ENCODE measurements around the gene RASA3. TPM values are rescaled to one million over a fixed set of nuclear protein-coding genes. Genes with fewer than 3 reads are reported as not detected.

The RASA3 gene
- total RNA-seq, 2 experiments from 2014 or later = 3.6 to 17.9 TPM

GRCh38 chr13:114000151-114001040, 132.0 kb downstream of the RASA3 start:
- Histone ChIP-seq H4K20me1 (ENCODE audit: insufficient read depth, low read length) (no peaks in the 10 kb centered on the region), H3K27ac (ENCODE audit: low read depth, low read length, poor library complexity, severe bottlenecking) (no peak overlapping the region), H3K36me3 (ENCODE audit: insufficient read depth, low read length) (no peaks in the 10 kb centered on the region), H3K4me3 (ENCODE audit: low read depth, low read length, poor library complexity, severe bottlenecking) (no peak overlapping the region), H2AFZ (ENCODE audit: low read length) (no peak overlapping the region), H3K4me1 (ENCODE audit: insufficient read depth, low read length, poor library complexity, severe bottlenecking) (no peaks in the 10 kb centered on the region), H3K79me2 (ENCODE audit: insufficient read depth, low read depth, low read length) (no peaks in the 10 kb centered on the region), H3K9me2 (ENCODE audit: insufficient read depth, low read length) (no peaks in the 10 kb centered on the region), H3K9me3 (ENCODE audit: low read length) (no peaks in the 10 kb centered on the region), H3K4me2 (ENCODE audit: low read length) (no peak overlapping the region)
- DNase-seq (ENCODE audit: low spot score) = no peak
- intact Hi-C loops (cut with micrococcal nuclease; ENCODE audit: unreplicated experiment) = no loop called here
- no TSS peak for BruUV-seq (replicated peaks)
- ChIA-PET CTCF (ENCODE audit: unreplicated experiment) (no interaction called here), POLR2A (no interaction called here)
- TF ChIP-seq, protein P1, sequence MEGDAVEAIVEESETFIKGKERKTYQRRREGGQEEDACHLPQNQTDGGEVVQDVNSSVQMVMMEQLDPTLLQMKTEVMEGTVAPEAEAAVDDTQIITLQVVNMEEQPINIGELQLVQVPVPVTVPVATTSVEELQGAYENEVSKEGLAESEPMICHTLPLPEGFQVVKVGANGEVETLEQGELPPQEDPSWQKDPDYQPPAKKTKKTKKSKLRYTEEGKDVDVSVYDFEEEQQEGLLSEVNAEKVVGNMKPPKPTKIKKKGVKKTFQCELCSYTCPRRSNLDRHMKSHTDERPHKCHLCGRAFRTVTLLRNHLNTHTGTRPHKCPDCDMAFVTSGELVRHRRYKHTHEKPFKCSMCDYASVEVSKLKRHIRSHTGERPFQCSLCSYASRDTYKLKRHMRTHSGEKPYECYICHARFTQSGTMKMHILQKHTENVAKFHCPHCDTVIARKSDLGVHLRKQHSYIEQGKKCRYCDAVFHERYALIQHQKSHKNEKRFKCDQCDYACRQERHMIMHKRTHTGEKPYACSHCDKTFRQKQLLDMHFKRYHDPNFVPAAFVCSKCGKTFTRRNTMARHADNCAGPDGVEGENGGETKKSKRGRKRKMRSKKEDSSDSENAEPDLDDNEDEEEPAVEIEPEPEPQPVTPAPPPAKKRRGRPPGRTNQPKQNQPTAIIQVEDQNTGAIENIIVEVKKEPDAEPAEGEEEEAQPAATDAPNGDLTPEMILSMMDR (conservative IDR thresholded peaks at IDR 0.05; ENCODE audit: low read length) = no peak
- TF ChIP-seq EZH2phosphoT487 (IDR thresholded peaks at IDR 0.05; ENCODE audit: borderline replicate concordance, low read depth, low read length) = no peak

GRCh38 chr13:113999618-113999910, 132.9 kb downstream of the RASA3 start:
- Histone ChIP-seq H2AFZ (ENCODE audit: low read length) (no peak overlapping the region), H3K36me3 (ENCODE audit: insufficient read depth, low read length) (no peaks in the 10 kb centered on the region), H3K27ac (ENCODE audit: low read depth, low read length, poor library complexity, severe bottlenecking) (no peak overlapping the region), H3K4me3 (ENCODE audit: low read depth, low read length, poor library complexity, severe bottlenecking) (no peak overlapping the region), H3K4me1 (ENCODE audit: insufficient read depth, low read length, poor library complexity, severe bottlenecking) (no peaks in the 10 kb centered on the region), H3K79me2 (ENCODE audit: insufficient read depth, low read depth, low read length) (no peaks in the 10 kb centered on the region), H4K20me1 (ENCODE audit: insufficient read depth, low read length) (no peaks in the 10 kb centered on the region), H3K9me2 (ENCODE audit: insufficient read depth, low read length) (no peaks in the 10 kb centered on the region), H3K4me2 (ENCODE audit: low read length) (no peak overlapping the region), H3K9me3 (ENCODE audit: low read length) (no peaks in the 10 kb centered on the region)
- DNase-seq (ENCODE audit: low spot score) = no peak
- POLR2A ChIA-PET = no interaction called here
- no TSS peak for BruUV-seq (replicated peaks)
- CTCF ChIA-PET (ENCODE audit: unreplicated experiment) = no interaction called here
- intact Hi-C loops (cut with micrococcal nuclease; ENCODE audit: unreplicated experiment) = no loop called here
- TF ChIP-seq, protein P1 (conservative IDR thresholded peaks at IDR 0.05; ENCODE audit: low read length) = no peak

GRCh38 chr13:113998781-113999617, 133.4 kb downstream of the RASA3 start:
- Histone ChIP-seq H4K20me1 (ENCODE audit: insufficient read depth, low read length) (no peaks in the 10 kb centered on the region), H2AFZ (ENCODE audit: low read length) (no peak overlapping the region), H3K4me1 (ENCODE audit: insufficient read depth, low read length, poor library complexity, severe bottlenecking) (no peaks in the 10 kb centered on the region), H3K36me3 (ENCODE audit: insufficient read depth, low read length) (no peaks in the 10 kb centered on the region), H3K4me2 (ENCODE audit: low read length) (no peak overlapping the region), H3K4me3 (ENCODE audit: low read depth, low read length, poor library complexity, severe bottlenecking) (no peak overlapping the region), H3K27ac (ENCODE audit: low read depth, low read length, poor library complexity, severe bottlenecking) (no peak overlapping the region), H3K79me2 (ENCODE audit: insufficient read depth, low read depth, low read length) (no peaks in the 10 kb centered on the region), H3K9me3 (ENCODE audit: low read length) (no peaks in the 10 kb centered on the region), H3K9me2 (ENCODE audit: insufficient read depth, low read length) (no peaks in the 10 kb centered on the region)
- intact Hi-C loops (cut with micrococcal nuclease; ENCODE audit: unreplicated experiment) = no loop called here
- TF ChIP-seq EZH2phosphoT487 (IDR thresholded peaks at IDR 0.05; ENCODE audit: borderline replicate concordance, low read depth, low read length) = no peak
- DNase-seq (ENCODE audit: low spot score) = no peak
- ChIA-PET POLR2A (no interaction called here), CTCF (ENCODE audit: unreplicated experiment) (no interaction called here)
- BruUV-seq (replicated peaks) = no TSS peak
